Sigmoid colon (tissue), 4 donors: Measurements from ENCODE around the gene ABCB10.

Source experiments
- EP300 ChIP-seq, 4 donors: sonication (generic); formaldehyde crosslinking; IDR thresholded peaks; one replicate each; pipeline ENCODE4 v1.6.1; 2017; ENCODE audit warnings: antibody characterized with exemption in 4 of 4
- POLR2A ChIP-seq, 2 donors: fragments of 450-650 bp; IDR thresholded peaks; one replicate each; pipeline ENCODE4 v1.6.1; 2016; ENCODE audit warnings: antibody characterized with exemption in 2 of 2, mild to moderate bottlenecking in 2 of 2, moderate library complexity in 2 of 2
- POLR2AphosphoS5 ChIP-seq, 4 donors: sonication (generic); formaldehyde crosslinking; IDR thresholded peaks; one replicate each; pipeline ENCODE4 v1.6.1; 2017; ENCODE audit warnings: antibody characterized with exemption in 4 of 4
- TF ChIP-seq, protein P1 (sequence below), 4 experiments: fragments of 450-650 bp in 3 of 4; fragments of 200-600 bp in 1 of 4; IDR thresholded peaks; one replicate each; pipeline ENCODE4 v1.5.1; 2016 to 2019; ENCODE audit warnings: antibody characterized with exemption in 4 of 4, mild to moderate bottlenecking in 3 of 4, moderate library complexity in 2 of 4

DNA sequence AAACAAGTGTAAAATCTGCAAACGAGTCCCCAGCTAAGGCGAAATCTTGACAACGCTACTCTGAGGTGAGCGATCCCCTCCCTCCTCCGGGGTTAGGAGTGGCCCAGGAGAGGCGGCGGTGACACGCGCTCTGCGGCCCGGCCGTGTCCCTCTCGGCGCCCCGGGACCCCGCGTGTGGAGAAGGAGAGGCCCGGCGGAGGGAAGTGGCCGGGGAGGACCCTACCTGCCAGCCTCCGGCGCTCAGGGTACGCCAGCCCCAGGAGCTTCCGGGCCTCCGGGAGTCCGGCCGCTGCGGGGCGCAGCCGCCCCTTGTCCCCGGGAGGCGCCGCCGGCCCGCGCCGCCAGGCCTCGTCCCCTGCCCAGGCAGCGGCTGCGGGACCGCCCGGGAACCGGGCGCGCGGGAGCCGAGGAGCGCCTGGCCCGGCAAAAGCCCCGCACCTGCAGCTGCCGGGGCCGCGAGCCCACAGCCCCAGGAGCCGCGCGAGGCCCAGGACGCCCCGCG lies 543 bp downstream of the ABCB10 start:
- TF ChIP-seq, protein P1, sequence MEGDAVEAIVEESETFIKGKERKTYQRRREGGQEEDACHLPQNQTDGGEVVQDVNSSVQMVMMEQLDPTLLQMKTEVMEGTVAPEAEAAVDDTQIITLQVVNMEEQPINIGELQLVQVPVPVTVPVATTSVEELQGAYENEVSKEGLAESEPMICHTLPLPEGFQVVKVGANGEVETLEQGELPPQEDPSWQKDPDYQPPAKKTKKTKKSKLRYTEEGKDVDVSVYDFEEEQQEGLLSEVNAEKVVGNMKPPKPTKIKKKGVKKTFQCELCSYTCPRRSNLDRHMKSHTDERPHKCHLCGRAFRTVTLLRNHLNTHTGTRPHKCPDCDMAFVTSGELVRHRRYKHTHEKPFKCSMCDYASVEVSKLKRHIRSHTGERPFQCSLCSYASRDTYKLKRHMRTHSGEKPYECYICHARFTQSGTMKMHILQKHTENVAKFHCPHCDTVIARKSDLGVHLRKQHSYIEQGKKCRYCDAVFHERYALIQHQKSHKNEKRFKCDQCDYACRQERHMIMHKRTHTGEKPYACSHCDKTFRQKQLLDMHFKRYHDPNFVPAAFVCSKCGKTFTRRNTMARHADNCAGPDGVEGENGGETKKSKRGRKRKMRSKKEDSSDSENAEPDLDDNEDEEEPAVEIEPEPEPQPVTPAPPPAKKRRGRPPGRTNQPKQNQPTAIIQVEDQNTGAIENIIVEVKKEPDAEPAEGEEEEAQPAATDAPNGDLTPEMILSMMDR (IDR thresholded peaks at IDR 0.05) = no peak
- TF ChIP-seq POLR2AphosphoS5 (IDR thresholded peaks at IDR 0.05) (no peak), POLR2A (IDR thresholded peaks at IDR 0.05) (no peak), EP300 (IDR thresholded peaks at IDR 0.05) (no peak)
